ENCODE data around the gene HSCB. TPM values are rescaled to one million over a fixed set of nuclear protein-coding genes. Genes with fewer than 3 reads are reported as not detected.

The HSCB gene
- total RNA-seq, 1 donor from 2014 or later = 18.7 TPM

DNA sequence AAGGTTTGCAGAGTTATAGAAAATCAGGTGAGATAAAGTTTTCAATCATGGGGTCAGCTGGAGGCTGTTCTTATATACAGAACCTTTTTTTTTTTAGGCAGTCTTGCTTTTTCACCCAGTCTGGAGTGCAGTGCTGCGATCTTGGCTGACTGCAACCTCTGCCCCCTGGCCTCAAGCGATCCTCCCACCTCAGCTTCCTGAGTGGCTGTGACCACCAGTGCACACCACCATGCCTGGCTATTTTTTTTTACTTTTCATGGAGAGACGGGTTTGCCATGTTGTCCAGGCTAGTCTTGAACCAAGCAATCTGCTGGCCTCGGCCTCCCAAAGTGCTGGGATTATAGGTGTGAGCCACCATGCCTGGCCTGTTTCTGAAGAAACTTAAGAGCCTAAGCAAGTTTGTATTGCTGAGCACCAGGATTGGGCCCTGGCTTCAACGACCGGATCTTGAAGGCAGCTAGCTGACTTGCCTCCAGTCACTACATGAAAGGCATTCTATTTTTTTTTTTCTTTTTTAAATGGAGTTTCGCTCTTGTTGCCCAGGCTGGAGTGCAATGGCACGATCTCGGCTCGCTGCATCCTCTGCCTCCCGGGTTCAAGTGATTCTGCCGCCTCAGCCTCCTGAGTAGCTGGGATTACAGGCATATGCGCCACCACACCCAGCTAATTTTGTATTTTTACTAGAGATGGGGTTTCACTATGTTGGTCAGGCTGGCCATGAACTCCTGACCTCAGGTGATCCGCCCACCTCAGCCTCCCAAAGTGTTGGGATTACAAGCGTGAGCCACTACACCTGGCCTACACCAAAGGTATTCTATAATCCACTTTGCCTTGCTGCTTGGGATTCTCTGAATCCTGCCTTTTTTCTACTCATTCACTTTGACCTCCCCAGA is 50.9 kb downstream of the HSCB start:
- no peaks in the 10 kb centered on the region for H3K27me3 Mint-ChIP-seq (ENCODE audit: low read depth)
- no peak for DNase-seq (ENCODE audit: low read depth, low spot score)

DNA sequence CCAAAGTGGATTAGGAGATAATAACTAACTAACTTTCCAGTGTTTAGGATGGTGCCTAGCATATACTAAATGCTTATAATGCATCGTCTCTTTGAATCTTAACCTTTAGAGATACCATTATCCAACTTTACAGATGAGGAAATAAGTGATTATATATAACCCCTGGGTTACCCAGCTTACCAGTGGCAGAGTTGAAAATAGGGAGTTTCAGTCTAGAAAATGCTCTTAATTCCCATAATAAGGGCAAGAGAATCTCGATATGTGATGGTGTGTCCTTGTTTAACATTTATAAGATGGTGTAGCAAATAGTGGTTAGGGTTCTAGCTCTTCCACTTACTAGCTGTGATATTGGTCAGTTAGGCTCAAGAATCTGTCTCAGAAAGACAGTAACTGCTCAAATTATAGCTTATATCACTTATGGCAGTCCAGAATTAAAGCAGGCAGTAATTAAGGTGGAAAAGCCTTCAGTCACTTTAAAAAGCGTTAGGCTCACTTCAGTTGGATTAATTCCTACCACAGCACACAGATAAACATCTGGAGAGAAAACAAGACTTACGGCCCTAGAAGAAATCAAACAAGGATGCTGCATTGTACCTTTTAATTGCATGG is 52.2 kb downstream of the HSCB start:
- Mint-ChIP-seq H3K27ac (ENCODE audit: unreplicated experiment) (no peak overlapping the region), H3K9me3 (no peaks in the 10 kb centered on the region), H3K27me3 (ENCODE audit: low read depth) (no peaks in the 10 kb centered on the region), H3K36me3 (ENCODE audit: low read depth) (peaks cover 18% of the 10 kb centered on the region), H3K4me1 (peaks cover 15% of the 10 kb centered on the region), H3K4me3 (no peak overlapping the region)
- TF ChIP-seq, protein P1, sequence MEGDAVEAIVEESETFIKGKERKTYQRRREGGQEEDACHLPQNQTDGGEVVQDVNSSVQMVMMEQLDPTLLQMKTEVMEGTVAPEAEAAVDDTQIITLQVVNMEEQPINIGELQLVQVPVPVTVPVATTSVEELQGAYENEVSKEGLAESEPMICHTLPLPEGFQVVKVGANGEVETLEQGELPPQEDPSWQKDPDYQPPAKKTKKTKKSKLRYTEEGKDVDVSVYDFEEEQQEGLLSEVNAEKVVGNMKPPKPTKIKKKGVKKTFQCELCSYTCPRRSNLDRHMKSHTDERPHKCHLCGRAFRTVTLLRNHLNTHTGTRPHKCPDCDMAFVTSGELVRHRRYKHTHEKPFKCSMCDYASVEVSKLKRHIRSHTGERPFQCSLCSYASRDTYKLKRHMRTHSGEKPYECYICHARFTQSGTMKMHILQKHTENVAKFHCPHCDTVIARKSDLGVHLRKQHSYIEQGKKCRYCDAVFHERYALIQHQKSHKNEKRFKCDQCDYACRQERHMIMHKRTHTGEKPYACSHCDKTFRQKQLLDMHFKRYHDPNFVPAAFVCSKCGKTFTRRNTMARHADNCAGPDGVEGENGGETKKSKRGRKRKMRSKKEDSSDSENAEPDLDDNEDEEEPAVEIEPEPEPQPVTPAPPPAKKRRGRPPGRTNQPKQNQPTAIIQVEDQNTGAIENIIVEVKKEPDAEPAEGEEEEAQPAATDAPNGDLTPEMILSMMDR (conservative IDR thresholded peaks at IDR 0.05) = no peak
- no peak for DNase-seq (ENCODE audit: low read depth, low spot score)

More for the DNA sequence above, 50.9 kb downstream of the HSCB start:
- H3K4me3 Mint-ChIP-seq = no peak overlapping the region
- H3K36me3 Mint-ChIP-seq (ENCODE audit: low read depth) = peaks cover 18% of the 10 kb centered on the region
- no peak overlapping the region for H3K27ac Mint-ChIP-seq (ENCODE audit: unreplicated experiment)
- TF ChIP-seq, protein P1 (conservative IDR thresholded peaks at IDR 0.05) = no peak
- peaks cover 10% of the 10 kb centered on the region for H3K4me1 Mint-ChIP-seq
- no peaks in the 10 kb centered on the region for H3K9me3 Mint-ChIP-seq

DNA sequence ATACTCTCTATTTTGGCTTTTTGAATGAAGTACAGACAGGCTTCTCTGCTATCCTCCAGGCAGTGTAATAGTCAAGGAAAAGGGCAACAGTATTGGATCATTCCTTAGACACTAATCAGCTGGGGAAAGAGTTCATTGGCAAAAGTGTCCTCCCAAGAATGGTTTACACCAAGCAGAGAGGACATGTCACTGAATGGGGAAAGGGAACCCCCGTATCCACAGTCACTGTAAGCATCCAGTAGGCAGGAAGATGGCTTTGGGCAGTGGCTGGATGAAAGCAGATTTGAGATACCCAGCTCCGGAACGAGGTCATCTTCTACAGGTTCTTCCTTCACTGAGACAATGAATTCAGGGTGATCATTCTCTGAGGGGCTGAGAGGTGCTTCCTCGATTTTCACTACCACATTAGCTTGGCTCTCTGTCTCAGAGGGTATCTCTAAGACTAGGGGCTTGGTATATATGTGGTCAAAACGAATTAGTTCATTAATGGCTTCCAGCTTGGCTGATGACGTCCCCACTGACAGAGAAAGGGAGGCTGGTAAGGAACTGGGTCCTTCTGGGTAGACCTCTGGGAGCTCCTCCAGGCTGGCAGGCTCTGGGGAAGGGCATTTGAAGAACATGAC is 53.3 kb downstream of the HSCB start:
- Mint-ChIP-seq H3K4me1 (peaks cover 23% of the 10 kb centered on the region), H3K27ac (ENCODE audit: unreplicated experiment) (no peak overlapping the region), H3K27me3 (ENCODE audit: low read depth) (no peaks in the 10 kb centered on the region), H3K9me3 (no peaks in the 10 kb centered on the region), H3K36me3 (ENCODE audit: low read depth) (peaks cover 18% of the 10 kb centered on the region), H3K4me3 (no peak overlapping the region)
- TF ChIP-seq, protein P1 (conservative IDR thresholded peaks at IDR 0.05) = no peak
- DNase-seq (ENCODE audit: low read depth, low spot score) = no peak

DNA sequence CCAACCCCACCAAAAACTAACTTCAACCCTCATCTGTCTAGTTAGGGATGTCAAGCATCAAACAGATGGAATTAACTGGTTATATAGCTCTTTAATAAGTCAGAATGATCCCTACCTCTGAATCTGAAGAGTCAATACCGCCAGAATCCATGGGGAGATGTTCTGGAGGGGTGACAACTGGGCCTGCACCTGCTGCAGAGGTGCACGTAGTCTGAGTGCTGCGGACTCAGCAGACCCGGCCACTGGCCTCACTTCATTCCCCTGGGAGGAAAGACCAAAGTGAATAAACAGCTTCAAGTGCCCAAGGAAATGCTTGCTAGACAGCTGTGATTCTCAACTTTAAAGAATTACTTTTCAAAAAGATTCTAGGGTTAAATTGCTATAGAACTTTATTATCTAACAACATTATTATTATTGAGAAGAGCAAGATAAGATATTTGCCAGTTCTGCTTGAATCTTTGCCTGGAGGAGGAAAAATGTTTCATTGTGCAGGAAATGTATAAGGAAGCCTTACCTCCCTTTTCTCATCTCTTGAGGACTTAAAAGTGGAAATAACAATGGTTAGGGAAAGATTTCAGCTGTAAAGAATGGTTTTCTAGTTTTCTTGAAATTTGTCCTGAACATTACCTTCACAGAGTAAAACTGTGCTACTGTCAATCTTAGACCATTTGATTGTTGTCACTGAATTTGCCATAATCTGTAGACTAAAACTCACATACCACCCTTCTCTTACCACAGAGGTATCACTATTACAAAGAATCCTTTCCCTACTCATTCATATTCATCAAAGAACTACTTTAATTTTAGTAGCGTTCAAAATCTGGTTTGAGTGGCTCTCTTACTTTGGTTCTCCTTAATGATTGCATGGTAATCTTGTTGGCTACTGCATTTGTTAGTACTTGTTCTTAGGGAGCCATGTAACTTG is 54.4 kb downstream of the HSCB start:
- Mint-ChIP-seq H3K27me3 (ENCODE audit: low read depth) (no peaks in the 10 kb centered on the region), H3K4me1 (peaks cover 29% of the 10 kb centered on the region), H3K9me3 (no peaks in the 10 kb centered on the region), H3K36me3 (ENCODE audit: low read depth) (peaks cover 18% of the 10 kb centered on the region), H3K27ac (ENCODE audit: unreplicated experiment) (no peak overlapping the region), H3K4me3 (peak overlapping the region; percentile 54)
- TF ChIP-seq, protein P1 (conservative IDR thresholded peaks at IDR 0.05) = no peak
- no peak for DNase-seq (ENCODE audit: low read depth, low spot score)

All from neural crest cell (in vitro differentiated cells).